IMR-90 (cell line): ENCODE measurements around the gene PRKCA. TPM values are rescaled to one million over a fixed set of nuclear protein-coding genes. Genes with fewer than 3 reads are reported as not detected.

Experiments
- ATAC-seq: fragments of 200-7000 bp; cut with Tn5 transposase; 2 replicates; pipeline ENCODE4 v1.9.1; 2020; ENCODE audit warnings: low read depth, mild to moderate bottlenecking, moderate library complexity
- BruUV-seq: library from RNA; stranded (reverse); fragments of 400-500 nt; replicated peaks from 2 replicates; lab custom pipeline; 2021; lab: Mats Ljungman, UMichigan
- CTCF ChIA-PET: fragments of 300-600 bp; formaldehyde crosslinking; extraction: SDS; loops from one replicate; lab custom pipeline; 2021; ENCODE audit warnings: antibody characterized with exemption; lab: Yijun Ruan, JAX
- POLR2A ChIA-PET: fragments of 300-600 bp; sonication (Branson Sonifier 250); formaldehyde crosslinking; loops from one replicate; lab custom pipeline; 2022; ENCODE audit warnings: antibody characterized with exemption; ENCODE audit not compliant: unreplicated experiment; lab: Charles Lee
- DNase-seq: peaks from one replicate; pipeline ENCODE4 v3.0.0; 2013
- H2AFZ ChIP-seq: replicated peaks from 2 replicates; pipeline ENCODE3; 2013; ENCODE audit warnings: low read length, mild to moderate bottlenecking; ENCODE audit not compliant: poor library complexity
- H2AK5ac ChIP-seq: 2 replicates; pipeline ENCODE4 v1.6.1; 2013; ENCODE audit warnings: low read depth, low read length, inconsistent platforms
- H2AK9ac ChIP-seq: replicated peaks from 2 replicates; pipeline ENCODE3; 2013; ENCODE audit warnings: mild to moderate bottlenecking, low read depth, low read length, moderate library complexity; ENCODE audit not compliant: poor library complexity
- H2BK120ac ChIP-seq: 2 replicates; pipeline ENCODE4 v1.6.1; 2013; ENCODE audit warnings: low read depth, low read length, inconsistent platforms
- H2BK15ac ChIP-seq: 3 replicates; pipeline ENCODE4 v1.6.1; 2013; ENCODE audit warnings: low read depth, low read length, inconsistent platforms
- H2BK20ac ChIP-seq: 2 replicates; pipeline ENCODE4 v1.6.1; 2013; ENCODE audit warnings: low read depth, mild to moderate bottlenecking, inconsistent platforms, low read length, moderate library complexity
- H2BK5ac ChIP-seq: 2 replicates; pipeline ENCODE4 v1.6.1; 2013; ENCODE audit warnings: mild to moderate bottlenecking, low read depth, low read length, inconsistent platforms; ENCODE audit not compliant: poor library complexity, severe bottlenecking
- H3K14ac ChIP-seq: replicated peaks from 2 replicates; pipeline ENCODE4 v1.6.1; 2013; ENCODE audit warnings: low read depth, low read length, inconsistent platforms
- H3K18ac ChIP-seq: 2 replicates; pipeline ENCODE4 v1.6.1; 2013; ENCODE audit warnings: low read depth, low read length, control low read depth
- H3K23ac ChIP-seq: 2 replicates; pipeline ENCODE4 v1.6.1; 2013; ENCODE audit warnings: low read depth, low read length, inconsistent platforms
- H3K27ac ChIP-seq: 2 replicates; pipeline ENCODE4 v1.5.1; 2013; ENCODE audit warnings: mild to moderate bottlenecking, control low read depth, low read length; ENCODE audit not compliant: insufficient read depth
- H3K27me3 ChIP-seq: 2 replicates; pipeline ENCODE4 v1.6.1; 2013; ENCODE audit warnings: low read length; ENCODE audit not compliant: control insufficient read depth, insufficient read depth
- H3K36me3 ChIP-seq: 2 replicates; pipeline ENCODE4 v1.6.1; 2013; ENCODE audit warnings: low read length, mixed read lengths; ENCODE audit not compliant: control insufficient read depth, insufficient read depth
- H3K4ac ChIP-seq: 2 replicates; pipeline ENCODE4 v1.6.1; 2013; ENCODE audit warnings: low read depth, low read length, inconsistent platforms
- H3K4me1 ChIP-seq: 2 replicates; pipeline ENCODE4 v1.6.1; 2013; ENCODE audit warnings: low read length, mixed read lengths; ENCODE audit not compliant: control insufficient read depth, insufficient read depth
- H3K4me2 ChIP-seq: 2 replicates; pipeline ENCODE4 v1.6.1; 2013; ENCODE audit warnings: low read depth, mild to moderate bottlenecking, control low read depth, low read length, moderate library complexity
- H3K4me3 ChIP-seq: 2 replicates; pipeline ENCODE4 v1.5.1; 2013; ENCODE audit warnings: low read depth, mild to moderate bottlenecking, control low read depth, low read length, moderate library complexity; ENCODE audit not compliant: insufficient read depth
- H3K56ac ChIP-seq: 2 replicates; pipeline ENCODE4 v1.6.1; 2013; ENCODE audit warnings: low read length, inconsistent platforms; ENCODE audit not compliant: insufficient read depth; ENCODE audit errors: extremely low read depth
- H3K79me1 ChIP-seq, 2 experiments: 2 replicates each; pipeline ENCODE4 v1.6.1; 2013; ENCODE audit warnings: low read length in 2 of 2, inconsistent platforms in 1 of 2, low read depth in 1 of 2
- H3K9ac ChIP-seq: 2 replicates; pipeline ENCODE4 v1.6.1; 2013; ENCODE audit warnings: low read depth, low read length, control low read depth
- H3K9me1 ChIP-seq: 2 replicates; pipeline ENCODE4 v1.6.1; 2013; ENCODE audit warnings: low read length, inconsistent platforms; ENCODE audit not compliant: insufficient read depth
- H3K9me3 ChIP-seq: 2 replicates; pipeline ENCODE4 v1.6.1; 2013; ENCODE audit warnings: low read length; ENCODE audit not compliant: control insufficient read depth, insufficient read depth
- H4K20me1 ChIP-seq: 2 replicates; pipeline ENCODE4 v1.6.1; 2013; ENCODE audit warnings: low read length, inconsistent platforms; ENCODE audit not compliant: insufficient read depth
- H4K5ac ChIP-seq: 2 replicates; pipeline ENCODE4 v1.6.1; 2013; ENCODE audit warnings: mild to moderate bottlenecking, low read depth, low read length, control low read depth
- H4K8ac ChIP-seq, 2 experiments: 2 replicates each; pipeline ENCODE4 v1.6.1; 2013; ENCODE audit warnings: low read depth in 2 of 2, low read length in 2 of 2, control low read depth in 1 of 2, inconsistent platforms in 1 of 2
- H4K91ac ChIP-seq: 2 replicates; pipeline ENCODE4 v1.6.1; 2013; ENCODE audit warnings: low read depth, low read length, inconsistent platforms; ENCODE audit not compliant: insufficient read depth
- CEBPB ChIP-seq: IDR thresholded peaks from 2 replicates; pipeline ENCODE4 v1.6.1; 2012; ENCODE audit warnings: low read depth, low read length, improper control_type of control experiment
- FOS ChIP-seq: fragments of 150-350 bp; IDR thresholded peaks from 2 replicates; pipeline ENCODE4 v1.6.1; 2016; ENCODE audit warnings: low read depth, low read length
- WGBS, 2 experiments: methylation state at CpG; one replicate each; pipeline versions ENCODE4 v1.1.5 to v1.1.7; 2013; ENCODE audit warnings: missing lambda C conversion rate in 2 of 2; ENCODE audit not compliant: insufficient read length in 1 of 2; ENCODE audit errors: extremely low coverage in 2 of 2; 5-methylcytosine and 5-hydroxymethylcytosine counted together
- dilution Hi-C: fragments of 300-500 bp; cut with HindIII; formaldehyde crosslinking; loops from one replicate; pipeline ENCODE4 v1.14.3; 2018; ENCODE audit warnings: low sequenced_read_pairs; ENCODE audit not compliant: unreplicated experiment
- in situ Hi-C: fragments of 300-500 bp; cut with MboI; formaldehyde crosslinking; loops from 3 replicates; pipeline ENCODE4 v1.14.3; 2019; ENCODE audit warnings: low sequenced_read_pairs, inconsistent platforms, mixed read lengths
- intact Hi-C: fragments of 100-400 bp; cut with micrococcal nuclease; formaldehyde crosslinking; loops from 2 replicates; pipeline ENCODE4 v1.10.0; 2022
- polyA plus RNA-seq, 3 experiments: library from polyadenylated mRNA; depleted of rRNA; stranded (reverse); fragments of >200 nt; gene quantifications; 2 replicates each; pipeline ENCODE4 v1.2.3, GENCODE V29; 2012; ENCODE audit warnings: low replicate concordance in 1 of 3
- total RNA-seq: library from RNA; depleted of rRNA; stranded (reverse); fragments of >200 nt; gene quantifications from 2 replicates; pipeline ENCODE4 v1.2.3, GENCODE V29; 2012

Gene PRKCA
- total and polyA plus RNA-seq, 2 of the 4 experiments (the other 2 are of a cell fraction), result 31.0 to 46.0 TPM

DNA sequence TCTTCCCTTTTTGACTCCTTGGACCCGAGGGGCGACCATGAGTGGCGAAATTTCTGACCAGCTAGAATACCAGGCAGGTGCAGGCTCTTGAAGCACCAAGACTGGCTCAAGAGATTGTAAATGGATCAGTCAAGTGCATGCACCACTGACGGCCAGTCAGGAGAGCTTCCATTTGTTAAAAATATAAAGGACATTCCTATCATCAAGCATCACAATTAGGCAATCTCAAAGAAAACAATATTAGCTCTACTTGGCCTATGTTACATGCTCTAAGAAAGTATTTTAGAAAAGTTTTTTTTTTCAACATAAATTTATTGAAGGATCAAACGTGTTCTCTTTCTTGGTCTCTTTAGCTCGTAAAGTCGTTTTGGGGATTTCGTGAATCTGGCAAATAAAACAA, 1.5 kb upstream of the PRKCA start:
- no peak overlapping the region for H2AFZ ChIP-seq
- CTCF ChIA-PET, result interaction anchor here (0.6 kb wide), 2 partner anchors 42 to 69 kb away, joined by 3 to 4 read pairs; no protein-coding TSS in a partner anchor
- peaks cover 4% of the 10 kb centered on the region; the same call in 1 of the 2 replicates for H4K20me1 ChIP-seq
- TF ChIP-seq CEBPB (peak; percentile 76), FOS (no peak)
- H4K91ac ChIP-seq, result no peak overlapping the region
- no peak overlapping the region for H2BK5ac ChIP-seq
- H3K27ac ChIP-seq, result no peak overlapping the region
- H3K4ac ChIP-seq, result no peak overlapping the region
- H2BK20ac ChIP-seq, result no peak overlapping the region
- H3K4me3 ChIP-seq, result no peak overlapping the region
- DNase-seq (no peak), ATAC-seq (no peak)
- no peak overlapping the region for H3K18ac ChIP-seq
- no peaks in the 10 kb centered on the region for H3K9me3 ChIP-seq
- H2BK120ac ChIP-seq, result no peak overlapping the region
- no peak overlapping the region for H2AK9ac ChIP-seq
- H3K56ac ChIP-seq, result no peak overlapping the region
- H3K36me3 ChIP-seq, result no peaks in the 10 kb centered on the region
- no peak overlapping the region for H3K9ac ChIP-seq
- no peaks in the 10 kb centered on the region for H3K27me3 ChIP-seq
- in situ Hi-C loops (no loop called here), dilution Hi-C loops (no loop called here), intact Hi-C loops (loop anchor here (5.0 kb wide), 2 partner anchors 44 to 131 kb away; no protein-coding TSS in a partner anchor)
- no peak overlapping the region for H4K5ac ChIP-seq
- no CpG with 5 or more reads among the region's 8 CpGs for WGBS, 2 experiments
- H3K4me2 ChIP-seq, result peak overlapping the region; percentile 79
- H3K14ac ChIP-seq, result no peak overlapping the region
- no peak overlapping the region; a peak in 1 of 4 replicates for H4K8ac ChIP-seq
- H3K23ac ChIP-seq, result peak overlapping the region; percentile 44; the same call in 1 of the 2 replicates
- H3K79me1 ChIP-seq, result peaks cover 26 to 31% of the 10 kb centered on the region in 2 experiments
- POLR2A ChIA-PET, result no interaction called here
- peaks cover 3% of the 10 kb centered on the region for H3K4me1 ChIP-seq
- H2BK15ac ChIP-seq, result no peak overlapping the region
- 0 out of 2 replicates have a peak overlapping the region, but pooled peaks have one; percentile 16 for H2AK5ac ChIP-seq
- H3K9me1 ChIP-seq, result no peaks in the 10 kb centered on the region
- BruUV-seq, result no TSS peak
